AG10803 (cell line): ENCODE results near the gene PSMD3.

Source experiments
- DNase-seq: peaks from one replicate; pipeline ENCODE4 v3.0.0; 2010; ENCODE audit warnings: low read depth
- H3K4me3 ChIP-seq: 2 replicates; pipeline ENCODE4 v1.5.1; 2011; ENCODE audit warnings: mild to moderate bottlenecking, low read length, control low read depth
- CTCF ChIP-seq: conservative IDR thresholded peaks from 2 replicates; pipeline ENCODE4 v1.5.1; 2011; ENCODE audit warnings: mild to moderate bottlenecking, low read length, control low read depth, inconsistent platforms

The PSMD3 gene

DNA sequence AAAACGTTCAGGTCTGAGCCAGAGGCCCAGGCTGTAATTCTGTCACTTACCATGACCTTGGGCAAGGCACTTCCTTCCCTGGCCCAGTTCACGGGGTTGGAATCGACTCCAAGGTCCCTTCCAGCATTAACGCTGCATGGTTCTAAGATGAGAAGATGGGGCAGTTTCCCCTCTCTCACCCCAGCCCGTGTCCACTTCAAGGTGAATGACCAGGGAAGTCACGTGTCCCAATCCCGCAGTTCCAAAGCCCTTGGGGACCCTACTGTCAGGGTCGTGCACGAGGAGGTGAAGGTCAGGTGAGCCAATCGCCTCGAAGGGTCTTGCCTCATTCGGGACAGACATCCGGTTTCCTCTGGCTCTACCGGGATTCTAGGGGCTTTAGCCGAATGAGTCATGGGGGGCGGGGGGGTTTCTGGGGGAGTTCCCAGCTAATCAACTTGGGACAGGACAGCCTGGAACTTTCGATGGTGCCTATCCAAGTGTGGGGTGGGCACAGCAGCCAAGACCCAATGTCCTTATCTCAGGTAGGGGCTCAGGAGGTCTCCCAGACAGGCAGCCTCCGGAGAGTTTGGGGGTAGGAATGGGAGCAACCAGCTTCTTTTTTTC lies 33.9 kb downstream of the PSMD3 start:
- H3K4me3 ChIP-seq = no peak overlapping the region
- no peak for DNase-seq
- no peak for TF ChIP-seq CTCF

DNA sequence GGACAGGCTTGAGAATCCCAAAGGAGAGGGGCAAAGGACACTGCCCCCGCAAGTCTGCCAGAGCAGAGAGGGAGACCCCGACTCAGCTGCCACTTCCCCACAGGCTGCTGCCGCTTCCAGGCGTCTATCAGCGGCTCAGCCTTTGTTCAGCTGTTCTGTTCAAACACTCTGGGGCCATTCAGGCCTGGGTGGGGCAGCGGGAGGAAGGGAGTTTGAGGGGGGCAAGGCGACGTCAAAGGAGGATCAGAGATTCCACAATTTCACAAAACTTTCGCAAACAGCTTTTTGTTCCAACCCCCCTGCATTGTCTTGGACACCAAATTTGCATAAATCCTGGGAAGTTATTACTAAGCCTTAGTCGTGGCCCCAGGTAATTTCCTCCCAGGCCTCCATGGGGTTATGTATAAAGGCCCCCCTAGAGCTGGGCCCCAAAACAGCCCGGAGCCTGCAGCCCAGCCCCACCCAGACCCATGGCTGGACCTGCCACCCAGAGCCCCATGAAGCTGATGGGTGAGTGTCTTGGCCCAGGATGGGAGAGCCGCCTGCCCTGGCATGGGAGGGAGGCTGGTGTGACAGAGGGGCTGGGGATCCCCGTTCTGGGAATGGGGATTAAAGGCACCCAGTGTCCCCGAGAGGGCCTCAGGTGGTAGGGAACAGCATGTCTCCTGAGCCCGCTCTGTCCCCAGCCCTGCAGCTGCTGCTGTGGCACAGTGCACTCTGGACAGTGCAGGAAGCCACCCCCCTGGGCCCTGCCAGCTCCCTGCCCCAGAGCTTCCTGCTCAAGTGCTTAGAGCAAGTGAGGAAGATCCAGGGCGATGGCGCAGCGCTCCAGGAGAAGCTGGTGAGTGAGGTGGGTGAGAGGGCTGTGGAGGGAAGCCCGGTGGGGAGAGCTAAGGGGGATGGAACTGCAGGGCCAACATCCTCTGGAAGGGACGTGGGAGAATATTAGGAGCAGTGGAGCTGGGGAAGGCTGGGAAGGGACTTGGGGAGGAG lies 34.7 kb downstream of the PSMD3 start, which contains the start of gene CSF3:
Gene CSF3 (plus strand): TSS at position 436 of the 993 bp plus-strand sequence. CDS start 35 bp downstream, at position 471.
- DNase-seq = no peak
- no peak for TF ChIP-seq CTCF
- H3K4me3 ChIP-seq = no peak within 1 kb of the TSS

- DNase-seq = no peak
- TF ChIP-seq CTCF = no peak
- H3K4me3 ChIP-seq = no peak overlapping the region
Observed at GRCh38 chr17:40015998-40016985, 35.7 kb downstream of the PSMD3 start.

- no peak for TF ChIP-seq CTCF
- H3K4me3 ChIP-seq = no peak overlapping the region
- DNase-seq = no peak
Observed at GRCh38 chr17:40017422-40018080, 36.9 kb downstream of the PSMD3 start.

DNA sequence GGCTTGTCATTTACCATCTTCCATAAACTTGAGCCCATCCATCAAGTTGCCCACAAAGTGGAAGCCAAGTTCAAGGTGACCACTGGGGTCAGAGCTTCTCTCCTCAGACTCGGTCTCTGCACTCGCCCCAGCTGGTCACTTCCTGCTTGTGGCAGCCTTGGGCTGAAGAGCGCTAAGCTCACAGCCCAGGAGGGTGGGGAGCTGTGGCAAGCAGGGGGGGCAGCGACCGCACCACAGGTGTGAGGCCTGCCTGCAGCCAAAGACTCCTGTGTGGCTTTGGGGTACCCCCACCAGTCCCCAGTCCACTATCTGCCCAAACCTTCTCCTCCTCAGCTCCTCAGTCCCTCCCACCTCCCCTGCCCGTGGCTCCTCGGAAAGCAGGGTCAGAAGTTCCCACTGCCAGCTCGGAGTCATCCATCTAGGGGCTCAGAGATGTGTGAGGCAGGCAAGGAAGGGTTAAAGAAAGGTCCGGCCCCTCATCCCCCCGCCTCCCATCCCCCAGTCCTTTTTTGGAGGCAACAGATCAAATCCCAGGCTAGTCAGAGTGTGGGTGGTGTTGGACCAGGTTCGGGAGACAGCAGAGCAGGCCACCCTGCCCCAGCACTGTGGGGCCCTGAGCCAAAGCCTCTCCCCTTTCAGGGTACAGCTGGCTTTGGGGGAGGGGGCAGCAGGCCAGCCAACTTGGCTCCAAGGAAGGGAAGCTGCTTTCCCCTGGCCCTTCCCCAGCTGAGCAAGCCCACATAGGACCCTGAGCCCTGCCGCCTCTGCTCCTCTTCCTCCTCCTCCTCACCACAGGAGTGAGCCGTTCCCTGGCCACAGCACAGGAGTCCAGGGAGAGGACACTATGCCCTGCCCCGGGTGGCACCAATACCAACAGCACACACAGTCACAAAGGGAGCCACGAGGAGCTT lies 37.9 kb downstream of the PSMD3 start:
- no peak overlapping the region for H3K4me3 ChIP-seq
- no peak for TF ChIP-seq CTCF
- peak; percentile 10 for DNase-seq
